Esophagus muscularis mucosa (tissue), 4 donors: ENCODE data around the gene TNK1. TPM values are rescaled to one million over a fixed set of nuclear protein-coding genes. Genes with fewer than 3 reads are reported as not detected.

Experiments used
- DNase-seq: peaks from one replicate; pipeline ENCODE4 v3.0.0-alpha.2; 2017; ENCODE audit errors: extremely low spot score
- H3K27ac ChIP-seq, 4 donors: fragments of 200-600 bp; sonication (generic); replicated peaks in 1 of 4; 1 replicate in 3 of 4; 2 replicates in 1 of 4; pipeline ENCODE4 v1.5.1; 2016 to 2019; ENCODE audit warnings: mild to moderate bottlenecking in 1 of 4
- H3K27me3 ChIP-seq, 4 donors: fragments of 200-600 bp; sonication (generic); one replicate each; pipeline versions ENCODE4 v1.5.1 to v1.6.0; 2016 to 2019
- H3K36me3 ChIP-seq, 4 donors: fragments of 200-600 bp; sonication (generic); one replicate each; pipeline ENCODE4 v1.5.1; 2016 to 2019
- H3K4me1 ChIP-seq, 4 donors: fragments of 200-600 bp; sonication (generic); one replicate each; pipeline ENCODE4 v1.5.1; 2016 to 2019
- H3K4me3 ChIP-seq, 4 donors: fragments of 200-600 bp; sonication (generic); 1 replicate in 2 of 4; 2 replicates in 2 of 4; pipeline ENCODE4 v1.5.1; 2016 to 2019; ENCODE audit warnings: mild to moderate bottlenecking in 4 of 4, moderate library complexity in 1 of 4
- H3K9me3 ChIP-seq, 4 donors: fragments of 200-600 bp; sonication (generic); 1 replicate in 3 of 4; 2 replicates in 1 of 4; pipeline ENCODE4 v1.5.1; 2016 to 2019
- EP300 ChIP-seq: sonication (generic); formaldehyde crosslinking; IDR thresholded peaks from one replicate; pipeline ENCODE4 v1.6.1; 2017; ENCODE audit warnings: antibody characterized with exemption
- POLR2A ChIP-seq: fragments of 450-650 bp; IDR thresholded peaks from one replicate; pipeline ENCODE4 v1.6.1; 2017; ENCODE audit warnings: antibody characterized with exemption, moderate library complexity, mild to moderate bottlenecking, low read depth
- POLR2AphosphoS5 ChIP-seq, 2 donors: sonication (generic); formaldehyde crosslinking; IDR thresholded peaks; one replicate each; pipeline ENCODE4 v1.6.1; 2017; ENCODE audit warnings: antibody characterized with exemption in 2 of 2
- WGBS: methylation state at CpG from one replicate; pipeline ENCODE4 v1.1.5; 2018; 5-methylcytosine and 5-hydroxymethylcytosine counted together
- intact Hi-C: fragments of 100-400 bp; cut with DNase I; formaldehyde crosslinking; loops from one replicate; pipeline ENCODE4 v1.15.1; 2023
- total RNA-seq, 4 donors: library from RNA; depleted of rRNA; stranded (reverse); fragments of >200 nt; gene quantifications; one replicate each; pipeline versions ENCODE4 v1.1.0 to v1.2.1, GENCODE V29; 2016
- TF ChIP-seq, protein P1 (sequence below), 3 experiments: fragments of 200-600 bp in 2 of 3; fragments of 450-650 bp in 1 of 3; sonication (generic) in 2 of 3; IDR thresholded peaks; one replicate each; pipeline ENCODE4 v1.5.1; 2017 to 2019; ENCODE audit warnings: antibody characterized with exemption in 3 of 3, mild to moderate bottlenecking in 2 of 3, moderate library complexity in 1 of 3

TNK1 gene
- total RNA-seq, 4 donors from 2014 or later: 2.9 to 7.5 (median 5.6) TPM

GRCh38 chr17:7410634-7411426, 29.9 kb downstream of the TNK1 start:
- intact Hi-C loops: no loop called here
- TF ChIP-seq, protein P1, sequence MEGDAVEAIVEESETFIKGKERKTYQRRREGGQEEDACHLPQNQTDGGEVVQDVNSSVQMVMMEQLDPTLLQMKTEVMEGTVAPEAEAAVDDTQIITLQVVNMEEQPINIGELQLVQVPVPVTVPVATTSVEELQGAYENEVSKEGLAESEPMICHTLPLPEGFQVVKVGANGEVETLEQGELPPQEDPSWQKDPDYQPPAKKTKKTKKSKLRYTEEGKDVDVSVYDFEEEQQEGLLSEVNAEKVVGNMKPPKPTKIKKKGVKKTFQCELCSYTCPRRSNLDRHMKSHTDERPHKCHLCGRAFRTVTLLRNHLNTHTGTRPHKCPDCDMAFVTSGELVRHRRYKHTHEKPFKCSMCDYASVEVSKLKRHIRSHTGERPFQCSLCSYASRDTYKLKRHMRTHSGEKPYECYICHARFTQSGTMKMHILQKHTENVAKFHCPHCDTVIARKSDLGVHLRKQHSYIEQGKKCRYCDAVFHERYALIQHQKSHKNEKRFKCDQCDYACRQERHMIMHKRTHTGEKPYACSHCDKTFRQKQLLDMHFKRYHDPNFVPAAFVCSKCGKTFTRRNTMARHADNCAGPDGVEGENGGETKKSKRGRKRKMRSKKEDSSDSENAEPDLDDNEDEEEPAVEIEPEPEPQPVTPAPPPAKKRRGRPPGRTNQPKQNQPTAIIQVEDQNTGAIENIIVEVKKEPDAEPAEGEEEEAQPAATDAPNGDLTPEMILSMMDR (IDR thresholded peaks at IDR 0.05): no peak
- no peak for TF ChIP-seq POLR2A
- no peak for TF ChIP-seq EP300
- no peak for TF ChIP-seq POLR2AphosphoS5 (IDR thresholded peaks at IDR 0.05)
- WGBS: 90% methylated on average over 25 of the region's 25 CpGs
- no peak overlapping the region for H3K4me3 ChIP-seq
- no peaks in the 10 kb centered on the region for H3K27me3 ChIP-seq
- H3K27ac ChIP-seq: no peak overlapping the region
- peaks cover 0 to 52% (median 25%) of the 10 kb centered on the region in 4 donors for H3K36me3 ChIP-seq
- no peak for DNase-seq
- H3K9me3 ChIP-seq: no peaks in the 10 kb centered on the region
- peaks cover 2 to 24% (median 11%) of the 10 kb centered on the region in 4 donors for H3K4me1 ChIP-seq

- intact Hi-C loops: no loop called here
- no peaks in the 10 kb centered on the region for H3K9me3 ChIP-seq
- WGBS: 85% methylated on average over 6 of the region's 8 CpGs
- TF ChIP-seq, protein P1 (IDR thresholded peaks at IDR 0.05): no peak
- TF ChIP-seq POLR2A: no peak
- no peak for TF ChIP-seq POLR2AphosphoS5 (IDR thresholded peaks at IDR 0.05)
- no peak for TF ChIP-seq EP300
- no peak for DNase-seq
- peaks cover 0 to 58% (median 27%) of the 10 kb centered on the region in 4 donors for H3K36me3 ChIP-seq
- H3K27me3 ChIP-seq: no peaks in the 10 kb centered on the region
- no peak overlapping the region for H3K27ac ChIP-seq
- no peak overlapping the region for H3K4me3 ChIP-seq
- H3K4me1 ChIP-seq: peaks cover 0 to 18% (median 6%) of the 10 kb centered on the region in 4 donors
Observed at GRCh38 chr17:7411427-7411750, 30.5 kb downstream of the TNK1 start.

GRCh38 chr17:7413346-7413985, 32.6 kb downstream of the TNK1 start:
- Histone ChIP-seq H3K27ac (no peak overlapping the region), H3K4me3 (no peak overlapping the region), H3K27me3 (no peaks in the 10 kb centered on the region), H3K4me1 (no peaks in the 10 kb centered on the region), H3K36me3 (peaks cover 0 to 69% (median 33%) of the 10 kb centered on the region in 4 donors), H3K9me3 (no peaks in the 10 kb centered on the region)
- TF ChIP-seq POLR2A (no peak), EP300 (no peak), POLR2AphosphoS5 (IDR thresholded peaks at IDR 0.05) (no peak)
- TF ChIP-seq, protein P1 (IDR thresholded peaks at IDR 0.05): no peak
- no peak for DNase-seq
- intact Hi-C loops: no loop called here
- 60% methylated on average over 4 of the region's 6 CpGs for WGBS

- Histone ChIP-seq H3K4me3 (no peak overlapping the region), H3K27ac (no peak overlapping the region), H3K9me3 (no peaks in the 10 kb centered on the region), H3K4me1 (no peaks in the 10 kb centered on the region), H3K27me3 (no peaks in the 10 kb centered on the region), H3K36me3 (peaks cover 0 to 55% (median 26%) of the 10 kb centered on the region in 4 donors)
- TF ChIP-seq EP300 (no peak), POLR2A (no peak), POLR2AphosphoS5 (IDR thresholded peaks at IDR 0.05) (no peak)
- TF ChIP-seq, protein P1 (IDR thresholded peaks at IDR 0.05): no peak
- DNase-seq: no peak
- intact Hi-C loops: no loop called here
- WGBS: 83% methylated on average over 12 of the region's 14 CpGs
Observed at GRCh38 chr17:7414837-7415236, 33.9 kb downstream of the TNK1 start.
